RWPE2 (cell line): Measurements from ENCODE around the gene TSSK6.

Experiments used
- ATAC-seq: fragments of 200-7000 bp; cut with Tn5 transposase; 3 replicates; pipeline ENCODE4 v1.9.1; 2021; ENCODE audit warnings: low read depth
- DNase-seq: peaks from one replicate; pipeline ENCODE4 v3.0.0-alpha.2; 2020; ENCODE audit warnings: low spot score
- H3K27ac ChIP-seq: fragments of 450-650 bp; 2 replicates; pipeline ENCODE4 v1.5.1; 2017; ENCODE audit warnings: mild to moderate bottlenecking; ENCODE audit not compliant: poor library complexity, severe bottlenecking
- H3K27me3 ChIP-seq: fragments of 250-450 bp; sonication (Bioruptor Pico); 2 replicates; pipeline ENCODE4 v1.5.1; 2021; ENCODE audit warnings: mild to moderate bottlenecking, moderate library complexity; ENCODE audit not compliant: insufficient read depth, poor library complexity, severe bottlenecking
- H3K36me3 ChIP-seq: fragments of 250-450 bp; sonication (Bioruptor Pico); 2 replicates; pipeline ENCODE4 v1.5.1; 2020; ENCODE audit warnings: low read depth, mild to moderate bottlenecking, moderate library complexity
- H3K4me1 ChIP-seq: fragments of 250-450 bp; sonication (Bioruptor Pico); 2 replicates; pipeline ENCODE4 v1.5.1; 2021; ENCODE audit warnings: mild to moderate bottlenecking, moderate library complexity; ENCODE audit not compliant: insufficient read depth, poor library complexity, severe bottlenecking
- H3K4me3 ChIP-seq: fragments of 250-450 bp; sonication (Bioruptor Pico); 2 replicates; pipeline ENCODE4 v1.5.1; 2021; ENCODE audit warnings: mild to moderate bottlenecking, moderate library complexity; ENCODE audit not compliant: severe bottlenecking
- H3K9me3 ChIP-seq: fragments of 250-450 bp; sonication (Bioruptor Pico); 2 replicates; pipeline ENCODE4 v1.5.1; 2021; ENCODE audit warnings: mild to moderate bottlenecking, moderate library complexity; ENCODE audit not compliant: severe bottlenecking
- CTCF ChIP-seq: fragments of 450-650 bp; IDR thresholded peaks from one replicate; pipeline ENCODE4 v1.5.1; 2017; ENCODE audit warnings: mild to moderate bottlenecking, moderate library complexity; ENCODE audit not compliant: poor library complexity, severe bottlenecking

Gene TSSK6

GRCh38 chr19:19542507-19542906 lies 27.2 kb upstream of the TSSK6 start:
- Histone ChIP-seq H3K4me1 (no peaks in the 10 kb centered on the region), H3K4me3 (no peak overlapping the region), H3K36me3 (no peaks in the 10 kb centered on the region), H3K27ac (no peak overlapping the region), H3K27me3 (peaks cover 15% of the 10 kb centered on the region), H3K9me3 (no peaks in the 10 kb centered on the region)
- ATAC-seq = no peak
- no peak for TF ChIP-seq CTCF
- no peak for DNase-seq

GRCh38 chr19:19541616-19542015 lies 26.3 kb upstream of the TSSK6 start:
- H3K4me1 ChIP-seq = no peaks in the 10 kb centered on the region
- H3K4me3 ChIP-seq = no peak overlapping the region
- H3K9me3 ChIP-seq = no peaks in the 10 kb centered on the region
- no peak for ATAC-seq
- no peak for TF ChIP-seq CTCF
- no peak overlapping the region for H3K27ac ChIP-seq
- peaks cover 18% of the 10 kb centered on the region for H3K27me3 ChIP-seq
- no peaks in the 10 kb centered on the region for H3K36me3 ChIP-seq
- DNase-seq = peak; percentile 47

GRCh38 chr19:19540715-19541515 lies 25.6 kb upstream of the TSSK6 start:
- no peaks in the 10 kb centered on the region for H3K36me3 ChIP-seq
- peaks cover 18% of the 10 kb centered on the region for H3K27me3 ChIP-seq
- peak overlapping the region; percentile 25 for H3K4me3 ChIP-seq
- ATAC-seq (peak; percentile 92), DNase-seq (peak; percentile 90)
- no peak overlapping the region for H3K27ac ChIP-seq
- TF ChIP-seq CTCF = peak; percentile 14
- no peaks in the 10 kb centered on the region for H3K4me1 ChIP-seq
- H3K9me3 ChIP-seq = no peaks in the 10 kb centered on the region

- TF ChIP-seq CTCF = no peak
- Histone ChIP-seq H3K4me3 (no peak overlapping the region), H3K27me3 (peaks cover 18% of the 10 kb centered on the region), H3K27ac (no peak overlapping the region), H3K9me3 (no peaks in the 10 kb centered on the region), H3K36me3 (no peaks in the 10 kb centered on the region), H3K4me1 (no peaks in the 10 kb centered on the region)
- ATAC-seq = peak; percentile 9; the same call in 1 of the 3 replicates
- peak; percentile 84 for DNase-seq
Observed at GRCh38 chr19:19540064-19540714, 24.8 kb upstream of the TSSK6 start.

- H3K4me3 ChIP-seq = no peak overlapping the region
- peaks cover 18% of the 10 kb centered on the region for H3K27me3 ChIP-seq
- no peaks in the 10 kb centered on the region for H3K36me3 ChIP-seq
- no peaks in the 10 kb centered on the region for H3K4me1 ChIP-seq
- peak; percentile 65 for DNase-seq
- no peak for TF ChIP-seq CTCF
- no peak overlapping the region for H3K27ac ChIP-seq
- no peaks in the 10 kb centered on the region for H3K9me3 ChIP-seq
- ATAC-seq = no peak
Observed at GRCh38 chr19:19539698-19540063, 24.3 kb upstream of the TSSK6 start.
